22Rv1 (cell line): ENCODE results near the gene KIF27.
"Not testable (repeated sequence)": the region's sequence is repeated elsewhere in the genome, so short reads cannot be mapped to it uniquely, and the experiment has no call there.

Experiments
- CTCF ChIP-seq: fragments of 450-650 bp; IDR thresholded peaks from 2 replicates; pipeline ENCODE4 v1.5.1; 2017; ENCODE audit warnings: mild to moderate bottlenecking
- ZFX ChIP-seq: fragments of 450-650 bp; IDR thresholded peaks from 2 replicates; pipeline ENCODE4 v1.6.1; 2017; ENCODE audit warnings: antibody characterized with exemption, borderline replicate concordance

- not testable (repeated sequence) for TF ChIP-seq CTCF, ZFX
Measured at GRCh38 chr9:83894301-83894700, 26.9 kb downstream of the KIF27 start.
